Measurements from ENCODE around the gene SPDYE17. TPM values are rescaled to one million over a fixed set of nuclear protein-coding genes. Genes with fewer than 3 reads are reported as not detected.
"Not testable (repeated sequence)": the region's sequence is repeated elsewhere in the genome, so short reads cannot be mapped to it uniquely, and the experiment has no call there.

The SPDYE17 gene
- total and polyA plus RNA-seq, 2 of the 8 experiments (the other 6 are each of a cell fraction or from before 2014, with no cell fraction given) = not detected

DNA sequence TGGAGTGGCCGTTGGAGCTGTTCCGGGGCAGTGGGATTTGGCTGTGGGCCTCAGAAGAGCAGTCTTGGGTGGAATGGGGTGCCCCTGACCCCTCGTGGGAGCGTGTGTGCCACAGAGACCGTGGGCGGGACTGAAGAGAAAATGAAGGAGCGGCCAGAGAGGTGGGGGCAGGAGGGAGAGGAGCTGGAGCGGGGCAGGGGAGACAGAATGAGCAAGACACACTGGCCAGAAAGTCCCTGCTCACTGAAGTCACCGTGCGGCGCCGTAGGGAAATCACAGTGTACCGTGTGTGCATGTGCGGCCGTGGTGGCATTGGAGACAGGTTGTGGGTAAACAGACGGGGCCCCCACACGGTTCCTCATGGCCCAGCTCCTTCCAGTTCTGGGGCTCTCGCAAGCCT, 40.0 kb downstream of the SPDYE17 start:
- WGBS, 2 experiments (ENCODE audit: extremely low coverage in 1 of 2, insufficient coverage in 1 of 2, insufficient read length in 1 of 2, insufficient replicate concordance in 2 of 2, low coverage in 1 of 2, low lambda C conversion rate in 2 of 2, missing lambda C conversion rate in 1 of 2) = 93% methylated on average over 11 of the region's 18 CpGs; no CpG with 5 or more reads in 1 of the 2 experiments
- FAIRE-seq; POLR2A ChIA-PET (ENCODE audit: partially characterized antibody): not testable (repeated sequence)

DNA sequence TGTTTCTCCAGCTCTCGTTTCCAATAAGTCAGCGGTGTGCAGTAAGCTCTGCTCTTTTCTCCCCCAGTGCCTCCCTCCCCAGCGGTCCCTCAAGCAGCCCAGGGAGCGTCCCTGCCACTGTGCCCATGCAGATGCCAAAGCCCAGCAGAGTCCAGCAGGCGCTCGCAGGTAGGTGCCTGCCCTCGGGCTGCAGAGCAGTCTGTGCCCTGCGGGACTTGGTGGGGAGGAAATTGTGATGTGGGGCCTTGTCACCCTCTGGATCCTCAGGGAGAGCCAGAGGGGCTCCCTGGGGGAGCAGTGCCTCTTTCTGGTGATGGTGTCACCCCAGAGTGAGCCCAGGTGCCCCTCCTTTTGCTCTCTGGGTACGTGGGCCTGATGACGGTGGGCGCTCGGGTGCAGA, 42.0 kb downstream of the SPDYE17 start:
- H2BK120ac ChIP-seq (replicated peaks; ENCODE audit: low read depth, low read length); H3K79me2 ChIP-seq (ENCODE audit: control insufficient read depth in 1 of 2, insufficient read depth in 2 of 2, low read length in 2 of 2); H3K27ac ChIP-seq (ENCODE audit: low read depth, low read length); H4K20me1 ChIP-seq (replicated peaks in 1 of 2; ENCODE audit: control insufficient read depth in 1 of 2, insufficient read depth in 2 of 2, low read length in 2 of 2); H2BK12ac ChIP-seq (ENCODE audit: low read depth, low read length); H3K23me2 ChIP-seq (ENCODE audit: low read depth, low read length); H4K8ac ChIP-seq (ENCODE audit: extremely low read depth, insufficient read depth, low read length); H3K9ac ChIP-seq (replicated peaks in 1 of 4; ENCODE audit: extremely low read depth in 1 of 4, low read depth in 3 of 4, low read length in 3 of 4); H2BK20ac ChIP-seq (ENCODE audit: low read length); H3K9me3 ChIP-seq (ENCODE audit: insufficient read depth in 2 of 2, low read depth in 1 of 2, low read length in 1 of 2); POLR2A ChIA-PET (ENCODE audit: partially characterized antibody); H2AK5ac ChIP-seq (ENCODE audit: low read depth, low read length); H2BK5ac ChIP-seq (ENCODE audit: low read depth, low read length); H3K36me3 ChIP-seq (ENCODE audit: control insufficient read depth in 2 of 4, insufficient read depth in 4 of 4, low read length in 3 of 4); H3K14ac ChIP-seq (ENCODE audit: insufficient read length); H3K79me1 ChIP-seq (ENCODE audit: low read depth, low read length); H3K27me3 ChIP-seq (replicated peaks in 1 of 4; ENCODE audit: control insufficient read depth in 3 of 4, extremely low read depth in 1 of 4, insufficient read depth in 3 of 4, low read length in 3 of 4); H3K4me3 ChIP-seq (ENCODE audit: extremely low read depth in 1 of 4, insufficient read depth in 2 of 4, low read depth in 3 of 4, low read length in 4 of 4); H3K4me2 ChIP-seq (ENCODE audit: insufficient read depth in 1 of 2, low read depth in 2 of 2, low read length in 2 of 2); H3K56ac ChIP-seq (replicated peaks; ENCODE audit: insufficient read length, low read depth, low read length); H4K5ac ChIP-seq (ENCODE audit: insufficient read length, low read depth, low read length); FAIRE-seq; H4K91ac ChIP-seq (replicated peaks; ENCODE audit: insufficient read length, low read length); H3K4ac ChIP-seq (replicated peaks; ENCODE audit: insufficient read length, low read depth, low read length); H3K23ac ChIP-seq (ENCODE audit: insufficient read length); H2BK15ac ChIP-seq (ENCODE audit: low read length); H2AFZ ChIP-seq (ENCODE audit: low read length); H3K18ac ChIP-seq (ENCODE audit: extremely low read depth, low read length); DNase-seq (ENCODE audit: low read depth in 1 of 2, low spot score in 2 of 2); H3K4me1 ChIP-seq (replicated peaks in 1 of 4; ENCODE audit: control insufficient read depth in 3 of 4, insufficient read depth in 4 of 4, low read length in 3 of 4); CTCF ChIA-PET (ENCODE audit: partially characterized antibody): not testable (repeated sequence)
- 92% methylated on average over 5 of the region's 12 CpGs; no CpG with 5 or more reads in 1 of the 2 experiments for WGBS, 2 experiments (ENCODE audit: extremely low coverage in 1 of 2, insufficient coverage in 1 of 2, insufficient read length in 1 of 2, insufficient replicate concordance in 2 of 2, low coverage in 1 of 2, low lambda C conversion rate in 2 of 2, missing lambda C conversion rate in 1 of 2)

More for the DNA sequence above, 40.0 kb downstream of the SPDYE17 start:
- H3K4ac ChIP-seq (replicated peaks; ENCODE audit: insufficient read length, low read depth, low read length); DNase-seq (ENCODE audit: low read depth in 1 of 2, low spot score in 2 of 2); H4K20me1 ChIP-seq (replicated peaks in 1 of 2; ENCODE audit: control insufficient read depth in 1 of 2, insufficient read depth in 2 of 2, low read length in 2 of 2); H3K27me3 ChIP-seq (replicated peaks in 1 of 4; ENCODE audit: control insufficient read depth in 3 of 4, extremely low read depth in 1 of 4, insufficient read depth in 3 of 4, low read length in 3 of 4); H3K18ac ChIP-seq (ENCODE audit: extremely low read depth, low read length); H2AK5ac ChIP-seq (ENCODE audit: low read depth, low read length); H2BK20ac ChIP-seq (ENCODE audit: low read length); H3K14ac ChIP-seq (ENCODE audit: insufficient read length); H3K4me1 ChIP-seq (replicated peaks in 1 of 4; ENCODE audit: control insufficient read depth in 3 of 4, insufficient read depth in 4 of 4, low read length in 3 of 4); H3K4me3 ChIP-seq (ENCODE audit: extremely low read depth in 1 of 4, insufficient read depth in 2 of 4, low read depth in 3 of 4, low read length in 4 of 4); H3K4me2 ChIP-seq (ENCODE audit: insufficient read depth in 1 of 2, low read depth in 2 of 2, low read length in 2 of 2); H3K79me2 ChIP-seq (ENCODE audit: control insufficient read depth in 1 of 2, insufficient read depth in 2 of 2, low read length in 2 of 2); H2BK120ac ChIP-seq (replicated peaks; ENCODE audit: low read depth, low read length); H4K91ac ChIP-seq (replicated peaks; ENCODE audit: insufficient read length, low read length); H2BK5ac ChIP-seq (ENCODE audit: low read depth, low read length); H4K8ac ChIP-seq (ENCODE audit: extremely low read depth, insufficient read depth, low read length); H3K36me3 ChIP-seq (ENCODE audit: control insufficient read depth in 2 of 4, insufficient read depth in 4 of 4, low read length in 3 of 4); H2BK15ac ChIP-seq (ENCODE audit: low read length); CTCF ChIA-PET (ENCODE audit: partially characterized antibody); H2AFZ ChIP-seq (ENCODE audit: low read length); H3K79me1 ChIP-seq (ENCODE audit: low read depth, low read length); H3K23ac ChIP-seq (ENCODE audit: insufficient read length); H3K9me3 ChIP-seq (ENCODE audit: insufficient read depth in 2 of 2, low read depth in 1 of 2, low read length in 1 of 2); H3K56ac ChIP-seq (replicated peaks; ENCODE audit: insufficient read length, low read depth, low read length); H3K23me2 ChIP-seq (ENCODE audit: low read depth, low read length); H3K9ac ChIP-seq (replicated peaks in 1 of 4; ENCODE audit: extremely low read depth in 1 of 4, low read depth in 3 of 4, low read length in 3 of 4); H4K5ac ChIP-seq (ENCODE audit: insufficient read length, low read depth, low read length); H2BK12ac ChIP-seq (ENCODE audit: low read depth, low read length); H3K27ac ChIP-seq (ENCODE audit: low read depth, low read length): not testable (repeated sequence)

Data from H1 (cell line).